Femur (tissue), 1 donor: ENCODE data around the gene COG3.

Source experiments
- DNase-seq: peaks from one replicate; pipeline ENCODE4 v3.0.0-alpha.2; 2017

The COG3 gene

GRCh38 chr13:45447050-45447661, 17.6 kb upstream of the COG3 start:
- no peak for DNase-seq

- no peak for DNase-seq
These were observed 15.7 kb upstream of the COG3 start for GRCh38 chr13:45448965-45449559.

- DNase-seq = no peak
These were observed 13.5 kb upstream of the COG3 start for GRCh38 chr13:45451282-45451681.

GRCh38 chr13:45454204-45454603, 10.5 kb upstream of the COG3 start:
- DNase-seq = no peak

GRCh38 chr13:45456196-45456972, 8.4 kb upstream of the COG3 start:
- DNase-seq = no peak

GRCh38 chr13:45464141-45464686, 525 bp upstream of the COG3 start:
- DNase-seq = no peak

- no peak for DNase-seq
These were observed 1.6 kb downstream of the COG3 start for GRCh38 chr13:45466359-45466758.

GRCh38 chr13:45468635-45469034, 3.9 kb downstream of the COG3 start:
- no peak for DNase-seq

GRCh38 chr13:45472171-45472705, 7.5 kb downstream of the COG3 start:
- no peak for DNase-seq

GRCh38 chr13:45473627-45474026, 8.9 kb downstream of the COG3 start:
- no peak for DNase-seq

- DNase-seq = no peak
These were observed 10.1 kb downstream of the COG3 start for GRCh38 chr13:45474584-45475454.

GRCh38 chr13:45479661-45480060, 14.9 kb downstream of the COG3 start:
- no peak for DNase-seq

GRCh38 chr13:45481688-45482087, 16.9 kb downstream of the COG3 start:
- DNase-seq = no peak

GRCh38 chr13:45482571-45483173, 17.9 kb downstream of the COG3 start:
- DNase-seq = no peak

- DNase-seq = no peak
These were observed 22.9 kb downstream of the COG3 start for GRCh38 chr13:45487604-45488003.

- no peak for DNase-seq
These were observed 25.3 kb downstream of the COG3 start for GRCh38 chr13:45490068-45490467.

GRCh38 chr13:45492538-45492937, 27.8 kb downstream of the COG3 start:
- DNase-seq = no peak

- no peak for DNase-seq
These were observed 32.2 kb downstream of the COG3 start for GRCh38 chr13:45496942-45497341.

- no peak for DNase-seq
These were observed 35.9 kb downstream of the COG3 start for GRCh38 chr13:45500492-45501174.

- no peak for DNase-seq
These were observed 36.4 kb downstream of the COG3 start for GRCh38 chr13:45501175-45501526.

GRCh38 chr13:45503658-45504057, 38.9 kb downstream of the COG3 start:
- no peak for DNase-seq

GRCh38 chr13:45506811-45507210, 42.1 kb downstream of the COG3 start:
- no peak for DNase-seq
